ENCODE results near the gene TMC3.
"Not testable (repeated sequence)": the region's sequence is repeated elsewhere in the genome, so short reads cannot be mapped to it uniquely, and the experiment has no call there.

Gene TMC3

GRCh38 chr15:81373775-81374395 lies at the start of gene TMC3:
TSS of gene TMC3 (minus strand) at chr15:81374213. CDS start at chr15:81374077, 136 bp downstream.
- DNase-seq (ENCODE audit: low read depth in 2 of 2) = no peak

- DNase-seq (ENCODE audit: low read depth in 2 of 2) = no peak
Observed at GRCh38 chr15:81421461-81421860, 47.4 kb upstream of the TMC3 start.

- DNase-seq (ENCODE audit: low read depth in 2 of 2) = no peak
Observed at GRCh38 chr15:81419332-81419943, 45.4 kb upstream of the TMC3 start.

- DNase-seq (ENCODE audit: low read depth in 2 of 2) = no peak
Observed at GRCh38 chr15:81418891-81419290, 44.9 kb upstream of the TMC3 start.

- DNase-seq (ENCODE audit: low read depth in 2 of 2) = no peak
Observed at GRCh38 chr15:81418444-81418843, 44.4 kb upstream of the TMC3 start.

- DNase-seq (ENCODE audit: low read depth in 2 of 2) = not testable (repeated sequence)
Observed at GRCh38 chr15:81414274-81414968, 40.4 kb upstream of the TMC3 start.

- DNase-seq (ENCODE audit: low read depth in 2 of 2) = no peak
Observed at GRCh38 chr15:81413851-81414250, 39.8 kb upstream of the TMC3 start.

- no peak for DNase-seq (ENCODE audit: low read depth in 2 of 2)
Observed at GRCh38 chr15:81411969-81412633, 38.1 kb upstream of the TMC3 start.

- DNase-seq (ENCODE audit: low read depth in 2 of 2) = no peak
Observed at GRCh38 chr15:81411051-81411450, 37.0 kb upstream of the TMC3 start.

- no peak for DNase-seq (ENCODE audit: low read depth in 2 of 2)
Observed at GRCh38 chr15:81410318-81410753, 36.3 kb upstream of the TMC3 start.

- DNase-seq (ENCODE audit: low read depth in 2 of 2) = no peak
Observed at GRCh38 chr15:81407718-81408117, 33.7 kb upstream of the TMC3 start.

- no peak for DNase-seq (ENCODE audit: low read depth in 2 of 2)
Observed at GRCh38 chr15:81407176-81407575, 33.2 kb upstream of the TMC3 start.

GRCh38 chr15:81400640-81401236 lies 26.7 kb upstream of the TMC3 start:
- no peak for DNase-seq (ENCODE audit: low read depth in 2 of 2)

- no peak for DNase-seq (ENCODE audit: low read depth in 2 of 2)
Observed at GRCh38 chr15:81398910-81399551, 25.0 kb upstream of the TMC3 start.

GRCh38 chr15:81398456-81398855 lies 24.4 kb upstream of the TMC3 start:
- no peak for DNase-seq (ENCODE audit: low read depth in 2 of 2)

GRCh38 chr15:81394603-81395002 lies 20.6 kb upstream of the TMC3 start:
- no peak for DNase-seq (ENCODE audit: low read depth in 2 of 2)

GRCh38 chr15:81391657-81392056 lies 17.6 kb upstream of the TMC3 start:
- DNase-seq (ENCODE audit: low read depth in 2 of 2) = no peak

- no peak for DNase-seq (ENCODE audit: low read depth in 2 of 2)
Observed at GRCh38 chr15:81388436-81388770, 14.4 kb upstream of the TMC3 start.

GRCh38 chr15:81387621-81388435 lies 13.8 kb upstream of the TMC3 start:
- no peak for DNase-seq (ENCODE audit: low read depth in 2 of 2)

- no peak for DNase-seq (ENCODE audit: low read depth in 2 of 2)
Observed at GRCh38 chr15:81386947-81387346, 12.9 kb upstream of the TMC3 start.

GRCh38 chr15:81385721-81386076 lies 11.7 kb upstream of the TMC3 start:
- DNase-seq (ENCODE audit: low read depth in 2 of 2) = no peak

Data from stimulated activated CD8-positive, alpha-beta memory T cell treated with anti-CD3 and anti-CD28 coated beads, Interleukin-7, amount 100 ng/mL, for 4 hours (primary cell).